H1 (cell line): ENCODE measurements around the gene CD44.

ENCODE experiments used
- POLR2AphosphoS5 ChIP-seq: IDR thresholded peaks from 2 replicates; pipeline ENCODE4 v1.6.1; 2011; ENCODE audit warnings: low read depth, low read length
- TCF12 ChIP-seq: IDR thresholded peaks from 2 replicates; pipeline ENCODE4 v1.6.1; 2011; ENCODE audit warnings: low read depth, mild to moderate bottlenecking, low read length
- TF ChIP-seq, protein P1 (sequence below), 3 experiments: IDR thresholded peaks; 1 replicate in 2 of 3; 2 replicates in 1 of 3; pipeline versions ENCODE4 v1.5.1 to v1.6.1; 2011; ENCODE audit warnings: low read length in 3 of 3, mild to moderate bottlenecking in 3 of 3, inconsistent platforms in 2 of 3, low read depth in 1 of 3, moderate library complexity in 1 of 3; ENCODE audit not compliant: insufficient read depth in 1 of 3; ENCODE audit errors: control extremely low read depth in 1 of 3

DNA sequence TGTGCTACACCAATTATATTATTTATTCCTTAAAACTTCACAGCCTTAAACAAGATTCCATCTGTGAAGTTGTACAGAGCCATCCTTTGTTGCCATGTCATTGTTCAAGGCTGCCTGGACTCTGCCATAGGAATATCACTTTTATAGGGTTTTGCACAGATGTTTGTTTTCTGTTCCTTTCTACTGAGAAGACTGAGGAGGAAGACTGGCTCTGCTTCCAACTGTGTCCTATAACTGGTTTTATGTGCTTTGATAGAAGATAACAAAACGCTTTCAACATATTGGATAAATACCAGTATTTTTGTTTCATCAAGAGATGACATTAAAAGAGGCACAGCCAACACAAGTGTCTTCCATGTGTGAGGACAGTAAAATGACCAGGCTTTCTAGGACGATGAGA lies 120.6 kb downstream of the CD44 start:
- TF ChIP-seq TCF12 (no peak), POLR2AphosphoS5 (no peak)
- TF ChIP-seq, protein P1, sequence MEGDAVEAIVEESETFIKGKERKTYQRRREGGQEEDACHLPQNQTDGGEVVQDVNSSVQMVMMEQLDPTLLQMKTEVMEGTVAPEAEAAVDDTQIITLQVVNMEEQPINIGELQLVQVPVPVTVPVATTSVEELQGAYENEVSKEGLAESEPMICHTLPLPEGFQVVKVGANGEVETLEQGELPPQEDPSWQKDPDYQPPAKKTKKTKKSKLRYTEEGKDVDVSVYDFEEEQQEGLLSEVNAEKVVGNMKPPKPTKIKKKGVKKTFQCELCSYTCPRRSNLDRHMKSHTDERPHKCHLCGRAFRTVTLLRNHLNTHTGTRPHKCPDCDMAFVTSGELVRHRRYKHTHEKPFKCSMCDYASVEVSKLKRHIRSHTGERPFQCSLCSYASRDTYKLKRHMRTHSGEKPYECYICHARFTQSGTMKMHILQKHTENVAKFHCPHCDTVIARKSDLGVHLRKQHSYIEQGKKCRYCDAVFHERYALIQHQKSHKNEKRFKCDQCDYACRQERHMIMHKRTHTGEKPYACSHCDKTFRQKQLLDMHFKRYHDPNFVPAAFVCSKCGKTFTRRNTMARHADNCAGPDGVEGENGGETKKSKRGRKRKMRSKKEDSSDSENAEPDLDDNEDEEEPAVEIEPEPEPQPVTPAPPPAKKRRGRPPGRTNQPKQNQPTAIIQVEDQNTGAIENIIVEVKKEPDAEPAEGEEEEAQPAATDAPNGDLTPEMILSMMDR (IDR thresholded peaks at IDR 0.05; ENCODE audit: control extremely low read depth in 1 of 3, insufficient read depth in 1 of 3, low read depth in 1 of 3, low read length in 3 of 3) = no peak
